ENCODE measurements around the gene SAMD3. TPM values are rescaled to one million over a fixed set of nuclear protein-coding genes. Genes with fewer than 3 reads are reported as not detected.
"Not testable (repeated sequence)": the region's sequence is repeated elsewhere in the genome, so short reads cannot be mapped to it uniquely, and the experiment has no call there.

SAMD3 gene
- total and polyA plus RNA-seq, 2 of the 4 experiments (the other 2 are of a cell fraction), result 3.0 to 3.9 TPM

DNA sequence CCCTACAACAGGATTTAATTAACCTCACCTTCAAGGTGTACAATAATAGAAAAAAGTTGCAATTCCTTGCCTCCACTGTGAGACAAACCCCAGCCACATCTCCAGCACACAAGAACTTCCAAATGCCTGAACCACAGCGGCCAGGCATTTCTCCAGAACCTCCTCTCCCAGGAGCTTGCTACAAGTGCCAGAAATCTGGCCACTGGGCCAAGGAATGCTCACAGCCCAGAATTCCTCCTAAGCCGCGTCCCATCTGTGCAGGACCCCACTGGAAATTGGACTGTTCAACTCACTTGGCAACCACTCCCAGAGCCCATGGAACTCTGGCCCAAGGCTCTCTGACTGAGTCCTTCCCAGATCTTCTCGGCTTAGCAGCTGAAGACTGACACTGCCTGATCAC lies 28.3 kb downstream of the SAMD3 start:
- BruUV-seq (replicated peaks); H3K18ac ChIP-seq (ENCODE audit: low read depth, low read length); H3K56ac ChIP-seq (ENCODE audit: extremely low read depth, insufficient read depth, low read length); H2BK5ac ChIP-seq (ENCODE audit: low read depth, low read length, poor library complexity, severe bottlenecking); POLR2A ChIA-PET (ENCODE audit: unreplicated experiment); H2AFZ ChIP-seq (replicated peaks; ENCODE audit: low read length, poor library complexity); H3K23ac ChIP-seq (ENCODE audit: low read depth, low read length); H4K20me1 ChIP-seq (ENCODE audit: insufficient read depth, low read length); H4K8ac ChIP-seq (ENCODE audit: low read depth in 2 of 2, low read length in 2 of 2); H2BK15ac ChIP-seq (ENCODE audit: low read depth, low read length); in situ Hi-C loops (cut with MboI; ENCODE audit: low sequenced_read_pairs); ATAC-seq (ENCODE audit: low read depth); CTCF ChIA-PET; H3K4me2 ChIP-seq (ENCODE audit: low read depth, low read length); H3K9me3 ChIP-seq (ENCODE audit: control insufficient read depth, insufficient read depth, low read length); H2AK9ac ChIP-seq (replicated peaks; ENCODE audit: low read depth, low read length, poor library complexity); H2BK120ac ChIP-seq (ENCODE audit: low read depth, low read length); H2BK20ac ChIP-seq (ENCODE audit: low read depth, low read length); H2AK5ac ChIP-seq (ENCODE audit: low read depth, low read length); H3K9me1 ChIP-seq (ENCODE audit: insufficient read depth, low read length); H3K79me1 ChIP-seq (ENCODE audit: low read depth in 1 of 2, low read length in 2 of 2); H3K4me3 ChIP-seq (ENCODE audit: insufficient read depth, low read depth, low read length); intact Hi-C loops (cut with micrococcal nuclease); H3K27ac ChIP-seq (ENCODE audit: insufficient read depth, low read length); H4K5ac ChIP-seq (ENCODE audit: low read depth, low read length); H3K9ac ChIP-seq (ENCODE audit: low read depth, low read length); H3K4me1 ChIP-seq (ENCODE audit: control insufficient read depth, insufficient read depth, low read length); H3K36me3 ChIP-seq (ENCODE audit: control insufficient read depth, insufficient read depth, low read length); H4K91ac ChIP-seq (ENCODE audit: insufficient read depth, low read depth, low read length); DNase-seq; dilution Hi-C loops (cut with HindIII; ENCODE audit: low sequenced_read_pairs, unreplicated experiment); H3K27me3 ChIP-seq (ENCODE audit: control insufficient read depth, insufficient read depth, low read length); H3K14ac ChIP-seq (replicated peaks; ENCODE audit: low read depth, low read length); H3K4ac ChIP-seq (ENCODE audit: low read depth, low read length): not testable (repeated sequence)
- WGBS, 2 experiments (ENCODE audit: extremely low coverage in 2 of 2, insufficient read length in 1 of 2), result no CpG with 5 or more reads among the region's 4 CpGs
